ENCODE results near the gene ITPR1.

ITPR1 gene

DNA sequence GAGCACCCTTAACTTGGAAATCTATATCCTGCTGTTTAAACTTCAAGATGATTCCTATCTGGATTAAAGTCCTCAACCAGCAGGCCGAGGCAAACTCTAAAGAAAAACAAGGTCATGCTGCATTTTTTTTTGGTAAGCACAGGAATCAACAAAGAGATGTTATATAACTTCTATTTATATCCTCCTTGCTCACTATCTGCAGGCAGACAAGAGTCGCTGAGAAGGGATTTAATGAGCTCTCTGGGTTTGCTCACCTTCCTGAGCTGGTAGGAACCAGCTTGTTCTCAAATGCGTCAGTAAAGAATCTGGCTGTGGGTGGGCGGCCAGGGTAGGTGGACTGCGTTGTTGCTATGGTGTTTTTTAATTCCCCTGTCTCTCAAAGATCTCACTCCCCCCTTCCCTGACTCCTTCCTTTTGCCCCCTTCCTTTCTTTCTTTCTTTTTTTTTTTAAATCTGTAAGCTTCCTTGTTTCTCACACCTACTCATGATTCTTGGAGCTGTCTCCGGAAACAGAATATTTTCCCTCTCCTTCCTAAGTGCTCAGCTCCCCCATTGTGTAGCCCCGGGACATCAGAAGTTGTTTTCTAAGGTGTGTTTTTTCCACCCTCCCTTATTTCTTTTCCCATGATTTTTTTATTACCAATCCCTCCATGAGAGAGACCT, 257.3 kb downstream of the ITPR1 start:
- TF ChIP-seq, protein P1, sequence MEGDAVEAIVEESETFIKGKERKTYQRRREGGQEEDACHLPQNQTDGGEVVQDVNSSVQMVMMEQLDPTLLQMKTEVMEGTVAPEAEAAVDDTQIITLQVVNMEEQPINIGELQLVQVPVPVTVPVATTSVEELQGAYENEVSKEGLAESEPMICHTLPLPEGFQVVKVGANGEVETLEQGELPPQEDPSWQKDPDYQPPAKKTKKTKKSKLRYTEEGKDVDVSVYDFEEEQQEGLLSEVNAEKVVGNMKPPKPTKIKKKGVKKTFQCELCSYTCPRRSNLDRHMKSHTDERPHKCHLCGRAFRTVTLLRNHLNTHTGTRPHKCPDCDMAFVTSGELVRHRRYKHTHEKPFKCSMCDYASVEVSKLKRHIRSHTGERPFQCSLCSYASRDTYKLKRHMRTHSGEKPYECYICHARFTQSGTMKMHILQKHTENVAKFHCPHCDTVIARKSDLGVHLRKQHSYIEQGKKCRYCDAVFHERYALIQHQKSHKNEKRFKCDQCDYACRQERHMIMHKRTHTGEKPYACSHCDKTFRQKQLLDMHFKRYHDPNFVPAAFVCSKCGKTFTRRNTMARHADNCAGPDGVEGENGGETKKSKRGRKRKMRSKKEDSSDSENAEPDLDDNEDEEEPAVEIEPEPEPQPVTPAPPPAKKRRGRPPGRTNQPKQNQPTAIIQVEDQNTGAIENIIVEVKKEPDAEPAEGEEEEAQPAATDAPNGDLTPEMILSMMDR (IDR thresholded peaks at IDR 0.05), result no peak
- DNase-seq (ENCODE audit: low spot score), result no peak
- no peak overlapping the region for H3K4me3 ChIP-seq
- H3K27ac ChIP-seq, result peak overlapping the region; percentile 39 to 63

DNA sequence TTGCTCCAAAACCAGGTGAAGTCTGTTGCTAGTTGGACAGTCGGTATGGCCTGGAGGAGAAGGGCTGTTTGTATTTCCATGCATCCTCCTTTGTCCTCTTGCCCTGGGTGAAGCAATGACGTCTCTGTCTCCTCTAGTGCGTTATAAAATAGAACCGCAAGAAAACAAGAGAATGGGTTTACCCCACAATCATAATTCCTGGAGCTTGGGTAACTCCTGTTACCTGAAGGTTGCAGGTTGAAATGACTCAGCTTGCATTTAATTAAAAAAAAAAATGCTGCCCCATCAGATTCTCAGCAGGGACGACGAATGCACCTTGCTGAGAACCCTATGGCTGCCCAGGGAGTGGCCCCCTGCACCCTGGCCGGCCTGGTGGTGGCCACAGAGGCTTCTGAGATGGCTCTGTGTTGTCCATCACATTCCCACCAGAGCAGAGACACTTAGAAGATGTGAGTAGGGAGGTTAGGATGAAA, 257.9 kb downstream of the ITPR1 start:
- TF ChIP-seq, protein P1 (IDR thresholded peaks at IDR 0.05), result no peak
- Histone ChIP-seq H3K27ac (peak overlapping the region; percentile 39 to 63), H3K4me3 (no peak overlapping the region)
- DNase-seq (ENCODE audit: low spot score), result no peak

DNA sequence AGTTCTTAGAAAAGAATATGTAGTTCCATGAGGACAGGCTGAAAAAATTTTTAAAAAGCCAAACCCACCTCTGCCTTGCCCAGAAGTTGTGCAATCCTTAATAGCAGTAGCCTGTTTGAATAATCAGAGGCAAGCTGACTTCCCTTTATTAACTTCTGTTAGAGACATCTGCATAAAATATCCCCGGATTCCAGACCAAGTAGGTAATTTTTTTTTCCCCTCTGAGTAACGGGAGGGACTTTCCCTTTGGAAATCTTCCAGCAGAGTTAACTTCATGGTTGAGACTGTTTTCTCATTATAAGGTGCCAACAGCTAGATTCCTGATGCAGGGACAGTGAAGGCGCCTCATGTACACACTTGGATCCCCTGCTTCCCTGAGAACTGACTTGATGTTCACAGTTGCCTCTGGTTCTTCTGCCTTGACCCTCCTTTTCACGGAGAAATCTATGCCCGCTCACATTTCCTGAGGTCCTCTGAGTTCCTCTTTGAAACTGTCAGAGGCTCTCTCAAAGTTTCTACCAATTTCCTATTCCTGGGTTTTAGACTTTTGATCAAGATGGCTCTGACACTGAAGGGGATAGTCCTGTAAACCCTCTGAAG, 258.5 kb downstream of the ITPR1 start:
- H3K27ac ChIP-seq, result peak overlapping the region; percentile 39 to 63
- DNase-seq (ENCODE audit: low spot score), result no peak
- H3K4me3 ChIP-seq, result no peak overlapping the region
- TF ChIP-seq, protein P1 (IDR thresholded peaks at IDR 0.05), result no peak

DNA sequence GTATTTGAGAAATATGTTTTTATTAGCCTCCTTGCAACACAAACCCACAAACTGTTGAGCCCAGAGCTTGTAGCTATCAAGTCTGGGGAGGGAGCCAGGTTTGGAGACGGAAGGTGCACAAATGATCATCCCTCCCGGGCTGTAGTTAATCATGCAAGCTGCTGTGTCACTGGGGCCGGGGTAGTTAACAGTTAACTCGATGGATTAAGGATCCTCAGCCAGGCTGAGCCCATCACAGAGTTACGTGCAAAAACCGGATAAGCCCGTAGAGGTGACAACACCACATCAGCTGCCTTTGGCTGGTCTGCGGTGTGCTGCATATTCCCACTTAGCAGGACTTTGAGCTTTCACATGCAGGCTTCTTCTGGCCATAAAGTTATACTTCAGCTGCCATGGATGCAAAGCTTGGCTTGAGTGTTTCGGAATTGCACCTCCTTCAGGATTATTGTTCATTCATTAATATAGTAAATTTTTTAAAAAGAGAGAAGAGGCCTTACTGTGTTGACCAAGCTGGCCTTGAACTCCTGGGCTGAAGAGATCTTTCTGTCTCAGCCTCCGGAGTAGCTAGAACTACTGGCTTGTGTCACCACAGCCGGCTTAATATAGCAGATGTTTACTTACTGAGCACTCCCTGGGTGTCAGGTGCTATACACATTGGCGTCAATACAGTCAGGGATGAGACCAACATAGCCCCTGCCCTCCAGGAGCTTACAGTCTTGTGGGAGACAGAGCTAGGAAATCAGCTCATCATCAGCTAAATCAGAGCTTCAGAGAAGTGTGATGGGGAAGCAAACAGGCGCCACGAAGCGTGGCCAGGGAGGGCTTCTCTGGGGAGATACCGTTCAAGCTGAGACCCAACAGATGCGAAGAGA, 259.3 kb downstream of the ITPR1 start:
- DNase-seq (ENCODE audit: low spot score), result no peak
- no peak overlapping the region for H3K4me3 ChIP-seq
- TF ChIP-seq, protein P1 (IDR thresholded peaks at IDR 0.05), result no peak
- peak overlapping the region; percentile 24 to 39 for H3K27ac ChIP-seq

DNA sequence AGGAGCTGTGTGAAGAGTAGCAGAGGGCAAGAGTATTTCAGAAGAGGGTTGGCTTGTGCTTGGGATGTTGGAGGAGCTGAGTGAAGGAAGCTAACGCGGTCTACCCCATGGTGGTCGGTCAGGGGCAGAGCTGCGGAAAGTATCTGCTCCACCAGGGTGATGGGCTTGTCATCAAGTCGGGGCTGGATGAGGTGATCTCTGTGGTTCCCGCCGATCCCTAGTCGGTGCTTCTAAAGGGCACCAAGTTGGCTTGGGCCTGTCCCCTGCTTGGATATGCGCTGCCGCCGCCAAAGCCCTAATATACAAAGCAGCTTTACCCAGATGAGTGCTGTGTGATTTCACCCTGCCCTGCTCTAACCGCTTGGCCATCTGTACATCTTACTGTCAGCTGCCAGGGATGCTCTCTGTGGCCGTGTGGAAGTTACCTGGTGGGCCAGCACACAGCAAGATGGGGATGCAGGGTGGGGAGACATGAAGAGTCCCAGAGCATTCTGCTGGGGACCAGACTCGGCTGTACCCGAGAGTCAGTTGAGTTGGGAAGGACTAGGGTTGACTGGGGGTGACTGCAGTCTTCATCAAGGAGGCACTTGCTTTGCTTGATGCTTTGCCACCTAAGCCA, 260.0 kb downstream of the ITPR1 start:
- H3K27ac ChIP-seq, result no peak overlapping the region
- TF ChIP-seq, protein P1 (IDR thresholded peaks at IDR 0.05), result no peak
- no peak overlapping the region for H3K4me3 ChIP-seq
- DNase-seq (ENCODE audit: low spot score), result no peak

DNA sequence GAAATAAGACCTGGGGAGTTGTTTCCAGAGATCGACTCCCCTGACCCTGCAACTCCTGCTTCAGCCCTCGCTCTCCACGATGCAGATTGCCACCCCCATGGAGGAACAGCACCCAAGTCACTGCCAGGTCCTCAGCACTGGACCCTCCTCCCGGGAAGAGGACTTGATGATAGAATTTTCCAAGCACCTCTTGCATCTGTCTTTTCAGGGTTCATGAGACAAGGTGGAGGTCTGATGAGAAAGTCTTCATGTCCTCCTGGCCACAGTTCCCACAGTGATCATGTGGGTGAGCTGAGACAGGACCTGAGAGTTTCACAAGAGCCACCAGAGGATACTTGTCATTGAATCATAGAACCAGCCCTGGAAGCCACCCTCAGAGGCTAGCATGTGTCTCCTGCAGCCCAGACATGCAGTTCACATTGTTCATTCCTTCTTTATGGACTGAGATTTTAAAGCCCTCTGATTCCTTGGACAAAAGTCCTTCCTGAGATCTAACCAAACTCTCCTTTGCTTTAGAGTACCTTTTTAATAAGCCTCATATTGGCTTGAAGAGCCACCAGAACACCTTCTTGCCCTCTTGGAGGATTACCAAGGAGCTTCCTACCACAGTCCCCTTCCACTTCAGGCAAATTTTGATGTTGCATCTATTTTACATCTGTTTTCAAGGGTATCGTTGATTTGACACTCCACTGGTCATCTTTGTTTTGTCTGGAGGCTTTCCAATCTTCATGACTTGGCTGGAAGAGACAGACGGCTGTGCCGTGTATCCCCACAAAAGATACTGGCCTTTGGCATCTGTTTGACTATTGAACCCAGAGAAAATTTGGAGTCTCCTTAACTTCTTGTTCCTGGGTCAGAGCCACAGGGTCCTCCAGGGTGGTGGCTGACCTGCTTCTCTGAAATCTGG, 261.3 kb downstream of the ITPR1 start:
- TF ChIP-seq, protein P1 (IDR thresholded peaks at IDR 0.05), result no peak
- DNase-seq (ENCODE audit: low spot score), result no peak
- H3K4me3 ChIP-seq, result no peak overlapping the region
- peak overlapping the region in 1 of 2 donors; percentile 27 for H3K27ac ChIP-seq
